ENCODE measurements around the gene LAIR1. TPM values are rescaled to one million over a fixed set of nuclear protein-coding genes. Genes with fewer than 3 reads are reported as not detected.

The LAIR1 gene
- total RNA-seq, 4 donors from 2014 or later, result 25.3 to 93.2 (median 47.6) TPM

DNA sequence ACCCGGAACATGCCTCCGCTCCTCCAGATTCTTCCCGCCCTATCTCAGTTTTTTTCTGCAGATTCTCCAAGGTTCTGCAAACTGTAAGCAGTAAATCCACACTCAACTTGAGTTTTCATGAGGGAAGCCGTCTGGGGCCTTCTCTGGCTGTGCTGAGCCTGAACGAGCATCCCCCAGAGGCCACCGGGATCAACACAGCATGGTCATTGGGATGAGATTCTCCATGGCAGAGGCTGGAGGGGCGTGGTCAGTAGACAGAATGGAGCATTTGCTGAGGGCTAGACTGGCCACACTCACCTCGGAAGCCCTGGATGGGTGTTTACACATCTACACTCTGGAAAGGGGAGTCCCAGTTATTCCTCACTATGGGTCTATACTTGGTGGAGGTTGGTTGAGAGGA, 23.4 kb downstream of the LAIR1 start:
- TF ChIP-seq, protein P1, sequence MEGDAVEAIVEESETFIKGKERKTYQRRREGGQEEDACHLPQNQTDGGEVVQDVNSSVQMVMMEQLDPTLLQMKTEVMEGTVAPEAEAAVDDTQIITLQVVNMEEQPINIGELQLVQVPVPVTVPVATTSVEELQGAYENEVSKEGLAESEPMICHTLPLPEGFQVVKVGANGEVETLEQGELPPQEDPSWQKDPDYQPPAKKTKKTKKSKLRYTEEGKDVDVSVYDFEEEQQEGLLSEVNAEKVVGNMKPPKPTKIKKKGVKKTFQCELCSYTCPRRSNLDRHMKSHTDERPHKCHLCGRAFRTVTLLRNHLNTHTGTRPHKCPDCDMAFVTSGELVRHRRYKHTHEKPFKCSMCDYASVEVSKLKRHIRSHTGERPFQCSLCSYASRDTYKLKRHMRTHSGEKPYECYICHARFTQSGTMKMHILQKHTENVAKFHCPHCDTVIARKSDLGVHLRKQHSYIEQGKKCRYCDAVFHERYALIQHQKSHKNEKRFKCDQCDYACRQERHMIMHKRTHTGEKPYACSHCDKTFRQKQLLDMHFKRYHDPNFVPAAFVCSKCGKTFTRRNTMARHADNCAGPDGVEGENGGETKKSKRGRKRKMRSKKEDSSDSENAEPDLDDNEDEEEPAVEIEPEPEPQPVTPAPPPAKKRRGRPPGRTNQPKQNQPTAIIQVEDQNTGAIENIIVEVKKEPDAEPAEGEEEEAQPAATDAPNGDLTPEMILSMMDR (IDR thresholded peaks at IDR 0.05; ENCODE audit: low read depth), result no peak

DNA sequence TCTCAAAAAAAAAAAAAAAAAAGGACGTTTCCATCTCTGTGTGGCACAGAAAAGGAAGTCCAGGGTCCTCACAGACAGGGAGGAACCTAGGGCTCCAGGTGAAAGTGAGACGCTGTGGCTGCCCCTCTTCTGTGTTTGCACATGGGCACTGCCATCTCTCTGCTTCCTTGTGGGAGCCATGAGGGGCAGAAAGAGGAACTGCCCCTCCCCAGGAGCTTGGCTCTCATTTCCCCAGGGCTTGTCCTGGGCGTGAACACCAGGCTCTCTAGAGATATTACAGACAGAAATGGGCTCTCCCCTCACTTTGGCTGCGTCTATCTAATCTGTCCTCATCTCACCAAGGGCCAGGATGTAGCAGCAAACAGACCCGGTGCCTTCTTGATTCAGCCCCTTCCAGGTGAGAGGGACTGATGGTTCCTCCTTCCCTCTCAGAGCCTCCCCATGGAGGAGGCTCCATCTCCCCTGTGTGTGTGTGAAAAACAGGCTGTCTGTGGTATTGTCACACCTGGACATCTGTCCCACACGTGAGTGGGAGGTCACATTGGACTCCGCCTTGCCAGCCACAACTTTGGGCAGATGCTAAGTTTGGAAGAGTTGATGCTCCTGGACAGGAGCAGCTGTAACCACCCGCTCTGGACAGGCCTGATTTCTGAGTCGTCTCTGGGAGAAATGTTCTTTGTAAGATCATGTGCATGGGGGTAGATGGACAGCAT, 24.9 kb downstream of the LAIR1 start:
- TF ChIP-seq, protein P1 (IDR thresholded peaks at IDR 0.05; ENCODE audit: low read depth), result no peak

DNA sequence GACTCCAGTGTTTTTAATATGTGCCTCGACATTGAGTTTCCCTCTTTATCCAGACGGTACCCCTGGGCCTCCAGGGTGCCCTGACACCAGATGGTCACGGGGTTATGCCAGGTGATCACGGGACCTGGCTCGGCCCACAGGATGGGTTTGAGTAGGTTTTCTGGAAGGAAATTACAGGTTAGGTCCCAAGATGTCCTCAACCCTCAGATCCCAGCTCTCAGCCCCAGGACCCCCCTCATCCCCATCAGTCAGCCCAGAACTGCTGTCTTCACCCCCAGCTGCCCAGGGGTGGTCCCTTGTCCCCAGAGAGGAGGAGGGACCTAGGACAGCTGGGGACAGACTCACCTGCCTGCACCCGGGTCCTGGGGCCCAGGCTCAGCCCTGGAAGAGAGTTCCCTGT, 26.2 kb downstream of the LAIR1 start:
- TF ChIP-seq, protein P1 (IDR thresholded peaks at IDR 0.05; ENCODE audit: low read depth), result no peak

DNA sequence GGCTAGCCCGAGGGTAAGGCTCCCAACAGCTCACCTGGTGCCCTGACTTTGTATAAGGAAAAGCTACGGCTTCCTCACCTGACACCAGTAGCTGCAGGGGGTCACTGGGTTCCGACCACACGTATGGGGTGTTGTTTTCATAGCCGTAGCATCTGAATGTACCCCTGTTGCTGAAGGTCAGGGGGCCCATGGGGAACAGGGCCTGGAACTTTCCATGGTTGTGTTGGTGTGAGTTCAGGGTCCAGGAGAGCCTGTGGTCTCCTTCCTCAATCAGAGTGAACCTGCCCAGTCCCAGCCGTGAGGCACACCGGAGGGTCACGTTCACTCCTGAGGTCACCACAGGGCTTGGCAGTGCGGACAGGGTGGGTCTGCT, 26.9 kb downstream of the LAIR1 start:
- TF ChIP-seq, protein P1 (IDR thresholded peaks at IDR 0.05; ENCODE audit: low read depth), result no peak

DNA sequence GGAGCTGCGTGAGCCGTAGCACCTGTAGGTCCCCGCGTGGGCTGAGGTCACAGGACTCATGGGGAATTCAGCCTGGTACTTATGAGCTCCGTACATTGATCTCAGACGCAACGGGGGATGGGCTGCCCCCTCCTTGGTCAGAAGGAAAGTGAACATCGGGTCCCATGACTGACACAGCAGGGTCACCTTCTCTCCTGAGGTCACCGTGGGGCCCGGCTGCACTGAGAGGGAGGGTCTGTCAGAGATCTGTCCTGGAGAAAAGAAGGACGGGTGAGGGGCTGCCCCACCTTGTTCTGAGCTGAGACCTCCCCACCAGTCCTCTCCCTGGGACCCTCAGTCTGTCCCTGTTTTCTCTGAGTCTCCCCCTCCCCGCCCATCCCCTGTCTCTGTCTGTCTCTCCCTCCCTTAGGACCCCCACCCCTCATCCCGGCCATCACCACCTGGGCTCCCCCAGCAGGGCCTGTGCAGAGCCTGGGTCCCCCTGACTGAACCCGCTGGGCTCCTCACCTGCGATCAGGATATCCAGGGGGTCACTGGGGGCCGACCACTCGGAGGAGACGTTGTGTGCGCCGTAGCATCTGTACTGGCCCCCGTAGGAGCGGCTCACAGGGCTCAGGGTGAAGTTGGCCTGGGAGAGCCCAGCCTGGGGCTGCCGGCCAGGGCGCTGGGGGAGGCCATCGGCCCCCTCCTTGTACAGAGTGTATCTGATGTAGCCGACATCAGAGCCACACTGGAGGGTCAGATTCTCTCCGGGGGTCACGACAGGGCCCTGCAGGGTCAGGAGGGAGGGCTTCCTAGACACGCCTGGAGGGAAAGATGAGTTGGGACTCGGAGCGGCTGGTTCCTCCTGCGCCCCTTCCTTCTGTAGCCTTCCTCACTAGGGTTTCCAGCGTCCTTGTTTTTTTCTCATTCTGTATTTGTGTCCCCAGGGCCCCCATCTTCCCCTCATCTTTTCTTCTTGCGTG, 27.6 kb downstream of the LAIR1 start:
- TF ChIP-seq, protein P1 (IDR thresholded peaks at IDR 0.05; ENCODE audit: low read depth), result no peak

DNA sequence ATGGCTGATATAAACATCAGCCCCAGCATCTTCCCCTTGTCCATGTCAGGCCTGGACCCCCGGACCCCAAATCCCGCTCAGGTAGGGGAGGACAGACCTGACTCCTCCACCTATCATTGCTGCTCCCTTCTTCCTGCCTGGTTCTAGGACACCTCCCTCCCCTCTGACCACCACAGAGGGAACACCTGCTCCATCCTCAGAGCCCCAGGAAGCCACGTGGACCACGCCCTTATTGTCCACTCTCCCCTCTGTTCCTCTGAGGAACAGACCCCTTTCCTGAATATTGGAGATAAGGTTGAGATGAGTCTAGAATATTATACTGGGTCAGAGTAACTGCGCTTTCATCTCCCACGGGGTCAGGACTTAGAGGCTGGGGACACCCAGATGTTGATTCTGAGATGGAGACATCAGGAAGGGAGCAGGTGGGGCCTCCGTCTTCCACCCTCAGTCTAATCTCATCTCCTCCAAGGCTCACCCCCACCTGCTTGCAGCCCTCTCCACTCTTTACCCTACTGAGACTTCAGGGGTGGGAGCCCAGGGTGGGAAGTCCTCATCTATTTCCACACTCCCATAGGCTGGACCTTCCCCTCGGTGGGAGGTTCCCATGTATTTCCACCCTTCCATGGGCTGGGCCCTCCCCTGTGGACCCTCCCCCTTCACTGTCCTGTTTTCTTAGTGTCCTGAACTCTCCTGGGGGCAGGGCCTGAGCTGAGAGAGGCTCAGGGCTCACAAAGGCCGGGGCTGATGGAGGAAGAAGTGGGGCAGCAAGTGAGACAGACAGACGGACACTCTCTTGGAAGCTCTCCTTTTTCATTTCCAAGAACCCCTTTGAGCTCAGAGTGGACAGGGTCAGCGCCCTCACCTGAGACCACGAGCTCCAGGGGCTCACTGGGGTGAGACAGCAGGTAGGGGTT, 28.5 kb downstream of the LAIR1 start:
- TF ChIP-seq, protein P1 (IDR thresholded peaks at IDR 0.05; ENCODE audit: low read depth), result no peak
